ENCODE results near the gene HDHD3.
A peak's percentile ranks its signal among the peaks of the same experiment; 100 is the strongest.
"Not testable (repeated sequence)": the region's sequence is repeated elsewhere in the genome, so short reads cannot be mapped to it uniquely, and the experiment has no call there.

Gene HDHD3

GRCh38 chr9:113389451-113389850 is 12.7 kb upstream of the HDHD3 start:
- no peak for DNase-seq

- DNase-seq, result no peak
These were observed 12.0 kb upstream of the HDHD3 start for GRCh38 chr9:113388833-113389232.

GRCh38 chr9:113387560-113388230 is 10.9 kb upstream of the HDHD3 start:
- DNase-seq, result no peak

GRCh38 chr9:113386571-113387393 is 10.0 kb upstream of the HDHD3 start:
- DNase-seq, result peak in 2 of 4 experiments; percentile 40 to 47

GRCh38 chr9:113381909-113382411 is 5.2 kb upstream of the HDHD3 start:
- peak in 3 of 4 experiments; percentile 11 to 23 (median 16) for DNase-seq

GRCh38 chr9:113381441-113381840 is 4.7 kb upstream of the HDHD3 start:
- not testable (repeated sequence) for DNase-seq

GRCh38 chr9:113380869-113381378 is 4.1 kb upstream of the HDHD3 start:
- DNase-seq, result no peak

GRCh38 chr9:113379829-113380210 is 3.0 kb upstream of the HDHD3 start:
- DNase-seq, result not testable (repeated sequence)

- DNase-seq, result not testable (repeated sequence)
These were observed 2.5 kb upstream of the HDHD3 start for GRCh38 chr9:113379094-113379828.

GRCh38 chr9:113375057-113376023 is 1.4 kb downstream of the HDHD3 start:
- DNase-seq, result no peak

- no peak for DNase-seq
These were observed 3.0 kb downstream of the HDHD3 start for GRCh38 chr9:113373676-113374392.

- DNase-seq, result no peak
These were observed 3.5 kb downstream of the HDHD3 start for GRCh38 chr9:113373256-113373655.

GRCh38 chr9:113372059-113372458 is 4.7 kb downstream of the HDHD3 start:
- no peak for DNase-seq

- DNase-seq, result no peak
These were observed 5.9 kb downstream of the HDHD3 start for GRCh38 chr9:113370806-113371325.

- DNase-seq, result no peak
These were observed 7.0 kb downstream of the HDHD3 start for GRCh38 chr9:113369855-113370140.

- DNase-seq, result no peak
These were observed 7.6 kb downstream of the HDHD3 start for GRCh38 chr9:113368982-113369854.

- no peak for DNase-seq
These were observed 8.3 kb downstream of the HDHD3 start for GRCh38 chr9:113368348-113368981.

GRCh38 chr9:113365652-113366051 is 11.1 kb downstream of the HDHD3 start:
- DNase-seq, result peak; percentile 13 to 61 (median 50)

- DNase-seq, result no peak
These were observed 11.8 kb downstream of the HDHD3 start for GRCh38 chr9:113364951-113365350.
